AG09309 (cell line): ENCODE measurements around the gene NRCAM.
"Not testable (repeated sequence)": the region's sequence is repeated elsewhere in the genome, so short reads cannot be mapped to it uniquely, and the experiment has no call there.

ENCODE experiments used
- DNase-seq: peaks from one replicate; pipeline ENCODE4 v3.0.0-alpha.2; 2010; ENCODE audit warnings: low read depth
- H3K4me3 ChIP-seq: 2 replicates; pipeline ENCODE4 v1.5.1; 2011; ENCODE audit warnings: mild to moderate bottlenecking, low read depth, low read length, moderate library complexity; ENCODE audit not compliant: control insufficient read depth
- TF ChIP-seq, protein P1 (sequence below): IDR thresholded peaks from 2 replicates; pipeline ENCODE4 v1.5.1; 2011; ENCODE audit warnings: mild to moderate bottlenecking, low read depth, low read length, inconsistent platforms; ENCODE audit not compliant: insufficient read depth, control insufficient read depth; ENCODE audit errors: missing control alignments

Gene NRCAM

DNA sequence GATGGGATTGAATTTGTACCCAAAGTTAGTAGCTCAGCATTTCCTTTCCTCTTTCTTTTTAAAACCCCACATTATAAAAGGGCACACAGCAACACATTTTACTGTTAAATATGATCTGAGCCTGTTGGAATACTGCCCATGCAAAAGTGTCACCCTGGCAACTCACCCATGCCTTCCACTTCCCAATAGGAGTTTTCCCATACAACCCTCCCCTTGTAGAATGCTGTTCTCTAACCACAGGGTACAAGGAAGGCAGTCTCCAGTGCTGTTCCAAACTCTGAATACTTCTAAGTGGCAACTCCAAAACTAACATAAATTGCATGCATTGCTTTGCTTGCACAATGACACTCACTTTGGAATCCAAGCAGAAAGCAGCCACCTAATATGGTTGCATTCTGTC, 60.8 kb downstream of the NRCAM start:
- DNase-seq = no peak
- TF ChIP-seq, protein P1, sequence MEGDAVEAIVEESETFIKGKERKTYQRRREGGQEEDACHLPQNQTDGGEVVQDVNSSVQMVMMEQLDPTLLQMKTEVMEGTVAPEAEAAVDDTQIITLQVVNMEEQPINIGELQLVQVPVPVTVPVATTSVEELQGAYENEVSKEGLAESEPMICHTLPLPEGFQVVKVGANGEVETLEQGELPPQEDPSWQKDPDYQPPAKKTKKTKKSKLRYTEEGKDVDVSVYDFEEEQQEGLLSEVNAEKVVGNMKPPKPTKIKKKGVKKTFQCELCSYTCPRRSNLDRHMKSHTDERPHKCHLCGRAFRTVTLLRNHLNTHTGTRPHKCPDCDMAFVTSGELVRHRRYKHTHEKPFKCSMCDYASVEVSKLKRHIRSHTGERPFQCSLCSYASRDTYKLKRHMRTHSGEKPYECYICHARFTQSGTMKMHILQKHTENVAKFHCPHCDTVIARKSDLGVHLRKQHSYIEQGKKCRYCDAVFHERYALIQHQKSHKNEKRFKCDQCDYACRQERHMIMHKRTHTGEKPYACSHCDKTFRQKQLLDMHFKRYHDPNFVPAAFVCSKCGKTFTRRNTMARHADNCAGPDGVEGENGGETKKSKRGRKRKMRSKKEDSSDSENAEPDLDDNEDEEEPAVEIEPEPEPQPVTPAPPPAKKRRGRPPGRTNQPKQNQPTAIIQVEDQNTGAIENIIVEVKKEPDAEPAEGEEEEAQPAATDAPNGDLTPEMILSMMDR = no peak
- H3K4me3 ChIP-seq = no peak overlapping the region

DNA sequence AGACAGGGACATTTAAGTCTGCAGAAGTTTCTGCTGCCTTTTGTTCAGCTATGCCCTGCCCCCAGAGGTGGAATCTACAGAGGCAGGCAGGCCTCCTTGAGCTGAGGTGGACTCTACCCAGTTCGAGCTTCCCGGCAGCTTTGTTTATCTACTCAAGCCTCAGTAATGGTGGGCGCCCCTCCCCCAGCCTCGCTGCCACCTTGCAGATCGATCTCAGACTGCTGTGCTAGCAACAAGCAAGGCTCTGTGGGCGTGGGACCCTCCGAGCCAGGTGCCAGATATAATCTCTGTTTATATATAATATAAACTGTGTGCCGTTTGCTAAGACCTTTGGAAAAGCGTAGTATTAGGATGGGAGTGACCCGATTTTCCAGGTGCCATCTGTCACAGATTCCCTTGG, 63.1 kb downstream of the NRCAM start:
- DNase-seq, H3K4me3 ChIP-seq: not testable (repeated sequence)

DNA sequence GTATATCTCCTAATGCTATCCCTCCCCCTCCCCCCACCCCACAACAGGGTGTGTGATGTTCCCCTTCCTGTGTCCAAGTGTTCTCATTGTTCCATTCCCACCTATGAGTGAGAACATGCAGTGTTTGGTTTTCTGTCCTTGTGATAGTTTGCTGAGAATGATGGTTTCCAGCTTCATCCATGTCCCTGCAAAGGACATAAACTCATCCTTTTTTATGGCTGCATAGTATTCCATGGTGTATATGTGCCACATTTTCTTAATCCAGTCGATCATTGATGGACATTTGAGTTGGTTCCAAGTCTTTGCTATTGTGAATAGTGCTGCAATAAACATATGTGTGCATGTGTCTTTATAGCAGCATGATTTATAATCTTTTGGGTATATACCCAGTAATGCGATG, 68.5 kb downstream of the NRCAM start:
- H3K4me3 ChIP-seq, DNase-seq: not testable (repeated sequence)

DNA sequence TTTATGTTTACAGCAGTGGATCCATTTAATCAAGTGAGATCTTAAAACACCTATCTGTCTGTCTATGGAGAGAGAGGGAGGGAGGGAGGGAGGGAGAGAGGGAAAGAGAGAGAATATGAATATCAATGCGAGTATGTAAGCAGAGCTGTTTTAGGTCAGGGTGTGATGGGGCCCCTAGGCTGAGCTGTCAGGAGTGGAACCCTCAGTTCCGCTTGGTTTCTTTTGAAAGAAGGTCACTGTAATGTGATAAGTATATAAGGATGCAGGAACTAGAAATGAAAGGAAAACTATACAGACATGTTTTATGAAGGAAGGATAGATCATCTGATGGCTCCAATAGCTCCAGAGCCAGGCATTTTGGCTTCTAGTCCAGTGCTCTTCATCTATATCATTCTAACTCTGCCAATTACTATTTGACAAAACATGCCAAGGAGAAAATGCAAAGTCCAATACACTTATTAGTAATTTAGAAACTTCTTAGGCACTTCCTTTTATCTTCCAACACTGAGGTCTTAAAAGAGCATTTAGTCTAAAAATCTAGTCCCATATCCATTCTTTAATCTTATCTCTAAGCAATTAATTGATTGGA, 70.3 kb downstream of the NRCAM start:
- H3K4me3 ChIP-seq = no peak overlapping the region
- TF ChIP-seq, protein P1 = no peak
- no peak for DNase-seq

DNA sequence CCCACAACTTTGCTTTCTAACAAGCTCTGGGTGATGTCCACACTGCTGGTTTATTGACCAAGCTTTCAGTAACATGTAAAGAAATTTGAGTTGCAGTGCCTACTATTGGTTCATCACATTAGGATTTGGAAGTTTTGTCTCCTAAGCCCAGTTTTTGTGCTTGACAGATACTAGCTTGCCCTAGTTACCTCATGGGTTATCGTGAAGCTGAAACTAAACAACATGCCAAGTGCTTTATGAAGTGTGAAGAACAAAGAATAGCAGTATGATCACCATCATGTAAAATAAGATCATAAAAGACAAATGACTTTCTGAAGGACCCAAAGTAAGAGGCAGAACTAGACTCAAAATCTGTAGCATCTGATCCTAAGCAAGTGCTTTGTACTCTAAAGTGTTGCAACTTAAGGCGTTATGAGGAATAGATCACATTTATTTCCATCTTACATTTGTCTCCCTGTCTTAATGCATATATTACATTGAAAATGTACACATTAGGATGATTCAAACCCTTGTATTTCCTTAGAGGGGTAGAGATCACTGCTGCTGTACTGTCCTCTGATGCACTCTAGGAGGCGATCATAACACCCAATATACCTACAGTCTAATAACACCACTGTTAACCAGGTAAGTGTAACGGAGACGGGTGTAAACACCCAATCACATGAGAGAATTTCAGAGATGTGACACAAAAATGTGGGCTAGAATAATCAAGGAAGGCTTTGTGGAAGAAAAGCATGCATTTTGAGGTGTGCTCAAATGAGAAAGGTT, 71.3 kb downstream of the NRCAM start:
- no peak for DNase-seq
- TF ChIP-seq, protein P1 = no peak
- H3K4me3 ChIP-seq = no peak overlapping the region

DNA sequence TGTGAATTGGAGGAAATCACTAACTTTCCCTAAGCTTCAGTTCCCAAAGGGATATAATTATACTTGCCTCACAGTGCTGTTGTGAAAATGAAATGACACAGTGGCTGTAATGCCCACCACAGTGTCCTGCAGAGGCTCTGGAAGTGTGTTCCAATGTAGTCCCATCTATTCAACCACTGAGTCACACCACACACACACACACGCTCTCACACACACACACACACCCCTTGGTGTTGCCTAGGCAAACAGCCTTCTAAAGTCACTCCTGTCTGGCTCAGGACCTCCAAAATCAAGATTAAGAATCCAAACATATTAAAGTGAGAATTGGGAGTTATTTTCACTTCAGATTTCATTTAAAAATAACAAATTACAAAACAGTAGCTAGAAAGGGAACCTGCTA, 73.3 kb downstream of the NRCAM start:
- no peak overlapping the region for H3K4me3 ChIP-seq
- TF ChIP-seq, protein P1 = no peak
- no peak for DNase-seq

DNA sequence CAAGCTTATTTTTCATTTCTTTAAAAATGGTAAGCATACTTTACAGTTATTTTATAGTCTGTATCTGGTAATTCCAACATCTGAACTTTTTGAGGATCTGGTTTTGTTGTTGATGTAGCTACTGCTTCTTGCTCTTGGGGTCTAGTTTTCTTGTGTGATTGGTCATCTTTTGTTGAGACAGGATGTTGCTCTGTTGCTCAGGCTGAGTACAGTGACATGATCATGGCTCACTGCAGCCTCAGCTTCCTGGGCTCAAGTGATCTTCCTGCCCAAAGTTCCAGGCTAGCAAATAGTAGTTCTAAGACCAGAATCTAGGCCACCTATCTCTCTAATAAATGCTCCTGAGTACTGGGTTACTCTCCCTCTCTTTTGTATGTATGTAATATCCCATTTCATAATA, 75.7 kb downstream of the NRCAM start:
- TF ChIP-seq, protein P1 = no peak
- no peak for DNase-seq
- no peak overlapping the region for H3K4me3 ChIP-seq
